Mucosa of descending colon (tissue), 3 donors: ENCODE measurements around the gene DYNLT4. TPM values are rescaled to one million over a fixed set of nuclear protein-coding genes. Genes with fewer than 3 reads are reported as not detected.
"Not testable (repeated sequence)": the region's sequence is repeated elsewhere in the genome, so short reads cannot be mapped to it uniquely, and the experiment has no call there.

Experiments
- ATAC-seq: fragments of 200-7000 bp; cut with Tn5 transposase; one replicate; pipeline ENCODE4 v1.9.1; 2020; ENCODE audit warnings: mild to moderate bottlenecking, moderate library complexity
- DNase-seq, 3 donors: peaks; one replicate each; pipeline ENCODE4 v3.0.0-alpha.2; 2020
- H3K36me3 ChIP-seq: fragments of 200-600 bp; one replicate; pipeline ENCODE4 v1.8.0; 2021; ENCODE audit warnings: low read depth, mild to moderate bottlenecking
- H3K4me1 ChIP-seq: fragments of 200-600 bp; one replicate; pipeline ENCODE4 v1.8.0; 2021; ENCODE audit warnings: low read depth, mild to moderate bottlenecking
- H3K4me3 ChIP-seq: fragments of 200-600 bp; one replicate; pipeline ENCODE4 v1.8.0; 2021; ENCODE audit warnings: mild to moderate bottlenecking
- H3K9me3 ChIP-seq: fragments of 200-600 bp; one replicate; pipeline ENCODE4 v1.8.0; 2021; ENCODE audit warnings: mild to moderate bottlenecking
- CTCF ChIP-seq: fragments of 200-600 bp; IDR thresholded peaks from one replicate; pipeline ENCODE4 v1.8.0; 2022; ENCODE audit warnings: antibody characterized with exemption, mild to moderate bottlenecking
- intact Hi-C, 2 donors: fragments of 100-400 bp; cut with DNase I in 1 of 2; cut with micrococcal nuclease in 1 of 2; formaldehyde crosslinking; loops; one replicate each; pipeline versions ENCODE4 v1.11.0 to v1.11.1; 2022; cut with DNase I, micrococcal nuclease
- total RNA-seq, 3 donors: library from RNA; stranded (reverse); fragmentation: NEBNext Ultra II Directional in 2 of 3; extraction: Animal tissue kit (Norgen Biotek cat#: 25700) in 2 of 3; gene quantifications; one replicate each; pipeline versions ENCODE4 v1.2.1 to v1.2.4, GENCODE V29; 2021 to 2023
- donor health status: DM: no; HTN: no; CAD: no; lungs with moderate emphysema.
- donor health status: DM: no; HTN: no; CAD: no.
- donor health status: DM: no; HTN: yes; CAD: no.

Gene DYNLT4
- total RNA-seq, 3 donors from 2014 or later = 0.67 to 1.6 TPM; not detected in 1

- H3K4me1 ChIP-seq = peaks cover 8% of the 10 kb centered on the region
- intact Hi-C loops = no loop called here
- no peak for TF ChIP-seq CTCF
- no peaks in the 10 kb centered on the region for H3K36me3 ChIP-seq
- no peaks in the 10 kb centered on the region for H3K9me3 ChIP-seq
- DNase-seq = peak in 1 of 3 donors; percentile 23
- H3K4me3 ChIP-seq = no peak overlapping the region
- ATAC-seq = no peak
These were observed 10.8 kb upstream of the DYNLT4 start for GRCh38 chr1:44817771-44818495.

- no peak for TF ChIP-seq CTCF
- ATAC-seq (no peak), DNase-seq (no peak)
- no peaks in the 10 kb centered on the region for H3K9me3 ChIP-seq
- H3K4me3 ChIP-seq = no peak overlapping the region
- peaks cover 8% of the 10 kb centered on the region for H3K4me1 ChIP-seq
- intact Hi-C loops = no loop called here
- H3K36me3 ChIP-seq = no peaks in the 10 kb centered on the region
These were observed 10.2 kb upstream of the DYNLT4 start for GRCh38 chr1:44817307-44817706.

GRCh38 chr1:44815926-44816325, 8.8 kb upstream of the DYNLT4 start:
- H3K36me3 ChIP-seq, H3K4me1 ChIP-seq, intact Hi-C loops, ATAC-seq, H3K4me3 ChIP-seq, H3K9me3 ChIP-seq: not testable (repeated sequence)
- peak in 2 of 3 donors; percentile 12 to 25 for DNase-seq

- Histone ChIP-seq H3K4me3 (no peak overlapping the region), H3K9me3 (no peaks in the 10 kb centered on the region), H3K4me1 (peaks cover 29% of the 10 kb centered on the region), H3K36me3 (no peaks in the 10 kb centered on the region)
- intact Hi-C loops = no loop called here
- no peak for TF ChIP-seq CTCF
- peak in 1 of 3 donors; percentile 70 for DNase-seq
- ATAC-seq = peak; percentile 1
These were observed 5.8 kb upstream of the DYNLT4 start for GRCh38 chr1:44812822-44813543.

GRCh38 chr1:44811234-44811633, 4.1 kb upstream of the DYNLT4 start:
- TF ChIP-seq CTCF = no peak
- H3K9me3 ChIP-seq = no peaks in the 10 kb centered on the region
- H3K4me3 ChIP-seq = no peak overlapping the region
- no peak for ATAC-seq
- peak in 1 of 3 donors; percentile 20 for DNase-seq
- peaks cover 46% of the 10 kb centered on the region for H3K4me1 ChIP-seq
- H3K36me3 ChIP-seq = no peaks in the 10 kb centered on the region
- intact Hi-C loops = no loop called here

- ATAC-seq, intact Hi-C loops, H3K9me3 ChIP-seq, H3K4me3 ChIP-seq, H3K36me3 ChIP-seq: not testable (repeated sequence)
- H3K4me1 ChIP-seq = peaks cover 48% of the 10 kb centered on the region
- peak in 2 of 3 donors; percentile 22 to 30 for DNase-seq
These were observed 3.6 kb upstream of the DYNLT4 start for GRCh38 chr1:44810762-44811105.
